Ishikawa (cell line): ENCODE results near the gene SUSD6.
A peak's percentile ranks its signal among the peaks of the same experiment; 100 is the strongest.

Experiments
- CEBPB ChIP-seq: IDR thresholded peaks from 2 replicates; pipeline ENCODE4 v1.6.1; 2012
- CREB1 ChIP-seq: IDR thresholded peaks from 2 replicates; pipeline ENCODE4 v1.6.1; 2012; ENCODE audit warnings: low read depth
- EGR1 ChIP-seq: IDR thresholded peaks from 2 replicates; pipeline ENCODE4 v1.6.1; 2012
- EP300 ChIP-seq: IDR thresholded peaks from 2 replicates; pipeline ENCODE4 v1.6.1; 2012; ENCODE audit warnings: borderline replicate concordance
- FOXM1 ChIP-seq: IDR thresholded peaks from 2 replicates; pipeline ENCODE4 v1.6.1; 2012; ENCODE audit warnings: low read depth, borderline replicate concordance
- MAX ChIP-seq: IDR thresholded peaks from 2 replicates; pipeline ENCODE4 v1.6.1; 2012
- NFIC ChIP-seq: IDR thresholded peaks from 2 replicates; pipeline ENCODE4 v1.6.1; 2012
- RAD21 ChIP-seq: IDR thresholded peaks from 2 replicates; pipeline ENCODE4 v1.6.1; 2012; ENCODE audit warnings: low read depth
- TAF1 ChIP-seq: IDR thresholded peaks from 2 replicates; pipeline ENCODE4 v1.6.1; 2012; ENCODE audit warnings: low read depth, mild to moderate bottlenecking
- TCF12 ChIP-seq: IDR thresholded peaks from 2 replicates; pipeline ENCODE4 v1.6.1; 2012; ENCODE audit warnings: low read depth
- TEAD4 ChIP-seq: IDR thresholded peaks from 2 replicates; pipeline ENCODE4 v1.6.1; 2012
- USF1 ChIP-seq: IDR thresholded peaks from 2 replicates; pipeline ENCODE4 v1.6.1; 2012
- YY1 ChIP-seq: IDR thresholded peaks from 2 replicates; pipeline ENCODE4 v1.6.1; 2012; ENCODE audit warnings: low read depth
- ZBTB7A ChIP-seq: IDR thresholded peaks from 2 replicates; pipeline ENCODE4 v1.6.1; 2012; ENCODE audit warnings: low read depth
- TF ChIP-seq, protein P1 (sequence below): IDR thresholded peaks from 2 replicates; pipeline ENCODE4 v1.6.1; 2012; ENCODE audit warnings: low read depth, mild to moderate bottlenecking

The SUSD6 gene

GRCh38 chr14:69665631-69666030 is 54.2 kb downstream of the SUSD6 start:
- no peak for TF ChIP-seq FOXM1
- no peak for TF ChIP-seq TEAD4
- no peak for TF ChIP-seq TCF12

DNA sequence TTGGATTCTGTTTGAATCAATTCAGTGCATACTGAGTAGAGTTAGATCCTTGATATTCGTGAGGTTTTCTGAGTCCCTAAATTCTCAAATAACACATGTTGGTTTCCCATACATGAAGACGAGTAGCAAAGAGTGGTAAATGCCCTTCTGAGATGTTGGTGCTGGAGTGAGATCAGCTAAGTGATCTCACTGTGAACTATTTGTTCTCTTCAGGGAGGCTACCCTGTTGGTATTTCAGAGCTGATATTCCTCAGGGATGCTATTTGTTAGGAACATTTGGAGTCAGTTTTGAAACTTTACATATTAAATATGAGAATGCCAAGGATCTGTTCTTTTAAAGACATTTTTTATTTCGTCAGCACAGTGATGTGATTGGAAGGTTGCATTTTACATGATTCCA is 54.7 kb downstream of the SUSD6 start:
- no peak for TF ChIP-seq TCF12
- TF ChIP-seq TEAD4: no peak
- no peak for TF ChIP-seq FOXM1
- TF ChIP-seq NFIC: no peak
- TF ChIP-seq EP300: no peak
- no peak for TF ChIP-seq CREB1
- TF ChIP-seq EGR1: no peak
- no peak for TF ChIP-seq USF1
- TF ChIP-seq ZBTB7A: no peak
- TF ChIP-seq RAD21: no peak
- TF ChIP-seq TAF1: no peak
- TF ChIP-seq YY1: no peak
- TF ChIP-seq, protein P1, sequence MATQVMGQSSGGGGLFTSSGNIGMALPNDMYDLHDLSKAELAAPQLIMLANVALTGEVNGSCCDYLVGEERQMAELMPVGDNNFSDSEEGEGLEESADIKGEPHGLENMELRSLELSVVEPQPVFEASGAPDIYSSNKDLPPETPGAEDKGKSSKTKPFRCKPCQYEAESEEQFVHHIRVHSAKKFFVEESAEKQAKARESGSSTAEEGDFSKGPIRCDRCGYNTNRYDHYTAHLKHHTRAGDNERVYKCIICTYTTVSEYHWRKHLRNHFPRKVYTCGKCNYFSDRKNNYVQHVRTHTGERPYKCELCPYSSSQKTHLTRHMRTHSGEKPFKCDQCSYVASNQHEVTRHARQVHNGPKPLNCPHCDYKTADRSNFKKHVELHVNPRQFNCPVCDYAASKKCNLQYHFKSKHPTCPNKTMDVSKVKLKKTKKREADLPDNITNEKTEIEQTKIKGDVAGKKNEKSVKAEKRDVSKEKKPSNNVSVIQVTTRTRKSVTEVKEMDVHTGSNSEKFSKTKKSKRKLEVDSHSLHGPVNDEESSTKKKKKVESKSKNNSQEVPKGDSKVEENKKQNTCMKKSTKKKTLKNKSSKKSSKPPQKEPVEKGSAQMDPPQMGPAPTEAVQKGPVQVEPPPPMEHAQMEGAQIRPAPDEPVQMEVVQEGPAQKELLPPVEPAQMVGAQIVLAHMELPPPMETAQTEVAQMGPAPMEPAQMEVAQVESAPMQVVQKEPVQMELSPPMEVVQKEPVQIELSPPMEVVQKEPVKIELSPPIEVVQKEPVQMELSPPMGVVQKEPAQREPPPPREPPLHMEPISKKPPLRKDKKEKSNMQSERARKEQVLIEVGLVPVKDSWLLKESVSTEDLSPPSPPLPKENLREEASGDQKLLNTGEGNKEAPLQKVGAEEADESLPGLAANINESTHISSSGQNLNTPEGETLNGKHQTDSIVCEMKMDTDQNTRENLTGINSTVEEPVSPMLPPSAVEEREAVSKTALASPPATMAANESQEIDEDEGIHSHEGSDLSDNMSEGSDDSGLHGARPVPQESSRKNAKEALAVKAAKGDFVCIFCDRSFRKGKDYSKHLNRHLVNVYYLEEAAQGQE: no peak

DNA sequence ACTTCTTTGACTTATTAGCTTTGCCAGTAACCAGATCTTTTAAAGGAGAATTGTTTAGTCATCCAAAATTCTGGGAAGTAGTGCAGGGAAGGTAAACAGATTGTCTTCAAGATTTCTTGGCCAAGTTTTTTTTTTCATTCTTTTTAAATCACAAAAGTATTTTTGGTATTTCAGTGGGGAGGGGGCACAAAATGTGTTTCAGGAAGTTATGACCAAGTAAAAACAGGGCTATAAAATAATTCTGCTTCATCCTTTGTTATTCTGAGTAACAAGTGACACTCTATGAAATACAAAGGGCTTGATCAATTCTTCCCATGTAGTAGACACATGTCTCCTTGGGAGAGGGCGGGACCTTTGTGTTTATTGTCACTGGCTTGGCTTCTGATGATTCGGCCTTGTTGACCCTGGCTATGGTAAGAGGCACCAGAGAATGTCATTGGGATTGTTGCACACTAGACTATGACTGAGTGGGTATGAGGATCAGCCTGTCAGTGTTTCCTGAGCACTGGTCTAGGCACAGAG is 55.4 kb downstream of the SUSD6 start:
- no peak for TF ChIP-seq TEAD4
- TF ChIP-seq CREB1: no peak
- no peak for TF ChIP-seq NFIC
- no peak for TF ChIP-seq EGR1
- no peak for TF ChIP-seq ZBTB7A
- TF ChIP-seq MAX: no peak
- TF ChIP-seq RAD21: no peak
- no peak for TF ChIP-seq USF1
- no peak for TF ChIP-seq YY1
- TF ChIP-seq TCF12: no peak
- no peak for TF ChIP-seq CEBPB
- TF ChIP-seq TAF1: no peak
- TF ChIP-seq, protein P1: no peak
- no peak for TF ChIP-seq FOXM1
- TF ChIP-seq EP300: no peak

- TF ChIP-seq TCF12 (no peak), ZBTB7A (no peak), EP300 (no peak), FOXM1 (no peak), RAD21 (no peak)
- TF ChIP-seq, protein P1: no peak
Observed at GRCh38 chr14:69667938-69668335, 56.5 kb downstream of the SUSD6 start.

DNA sequence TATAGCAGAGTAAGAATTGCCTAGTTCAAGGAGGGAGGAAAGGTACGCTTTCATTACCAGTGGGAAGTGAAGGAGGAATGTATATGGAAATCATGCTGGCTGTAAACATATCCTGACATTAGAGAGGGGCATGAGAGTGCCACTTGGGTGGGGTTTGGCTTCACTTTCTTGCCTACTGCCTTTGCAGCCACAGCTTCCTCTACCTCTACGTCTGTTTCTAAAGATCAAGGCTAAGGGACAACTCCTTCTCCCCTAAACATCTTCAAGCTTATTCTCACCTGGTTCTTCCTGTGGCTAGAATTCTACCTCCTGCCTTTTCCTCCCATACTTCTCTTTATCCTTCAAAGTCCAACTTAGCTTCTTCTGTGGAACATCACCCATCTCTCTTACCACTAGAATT is 58.0 kb downstream of the SUSD6 start:
- no peak for TF ChIP-seq TCF12

DNA sequence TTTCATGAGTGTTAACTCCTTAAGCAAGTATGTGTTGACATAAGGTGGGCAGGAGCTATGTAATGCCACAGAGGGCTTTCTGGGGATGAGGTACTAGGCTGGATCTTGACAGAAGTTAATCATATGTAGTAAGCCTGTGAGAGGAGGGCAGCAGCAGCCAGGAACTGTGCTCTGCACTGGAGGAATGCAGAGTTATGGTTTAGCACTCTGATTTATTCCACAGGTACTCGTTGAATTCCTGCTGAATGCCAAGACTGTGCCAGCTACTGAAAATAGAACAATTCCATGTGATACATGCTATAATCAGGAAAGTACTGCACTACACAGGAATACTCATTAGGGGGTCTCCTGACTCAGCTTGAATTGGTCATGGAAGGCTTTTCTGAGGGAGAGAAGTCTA is 58.7 kb downstream of the SUSD6 start:
- TF ChIP-seq TEAD4 (peak; percentile 64), FOXM1 (no peak), CEBPB (no peak)
